A673 (cell line): ENCODE data around the gene AQP12B. TPM values are rescaled to one million over a fixed set of nuclear protein-coding genes. Genes with fewer than 3 reads are reported as not detected.

ENCODE experiments used
- BruUV-seq: library from RNA; stranded (reverse); fragments of 400-500 nt; replicated peaks from 2 replicates; lab custom pipeline; 2021; lab: Mats Ljungman, UMichigan
- CTCF ChIA-PET: fragments of 300-600 bp; sonication (Branson Sonifier 250); formaldehyde crosslinking; loops from one replicate; lab custom pipeline; 2022; ENCODE audit warnings: antibody characterized with exemption; lab: Charles Lee
- POLR2A ChIA-PET: fragments of 300-600 bp; sonication (Branson Sonifier 250); formaldehyde crosslinking; loops from one replicate; lab custom pipeline; 2022; ENCODE audit warnings: antibody characterized with exemption; ENCODE audit not compliant: low non-redundant PET; lab: Charles Lee
- DNase-seq: peaks from one replicate; pipeline ENCODE4 v3.0.0-alpha.2; 2015; ENCODE audit warnings: low spot score
- H3K27ac ChIP-seq: fragments of 200-600 bp; sonication (generic); 2 replicates; pipeline ENCODE4 v1.5.1; 2016; ENCODE audit warnings: mixed run types, low read depth, mild to moderate bottlenecking, mixed read lengths, antibody characterized with exemption, low read length; ENCODE audit not compliant: poor library complexity, severe bottlenecking
- H3K27me3 ChIP-seq: fragments of 200-600 bp; sonication (generic); replicated peaks from 2 replicates; pipeline ENCODE4 v1.6.1; 2017; ENCODE audit warnings: mixed run types, low read depth, mild to moderate bottlenecking, mixed read lengths, antibody characterized with exemption, low read length; ENCODE audit not compliant: insufficient read depth, poor library complexity
- H3K36me3 ChIP-seq: fragments of 200-600 bp; sonication (generic); 2 replicates; pipeline ENCODE4 v1.6.1; 2016; ENCODE audit warnings: mixed run types, mild to moderate bottlenecking, mixed read lengths, antibody characterized with exemption, low read length; ENCODE audit not compliant: insufficient read depth, poor library complexity, severe bottlenecking
- H3K4me1 ChIP-seq: fragments of 200-600 bp; sonication (generic); 2 replicates; pipeline ENCODE4 v1.6.1; 2017; ENCODE audit warnings: mixed run types, mild to moderate bottlenecking, mixed read lengths, antibody characterized with exemption, low read length; ENCODE audit not compliant: insufficient read depth, poor library complexity, severe bottlenecking
- H3K4me3 ChIP-seq: fragments of 200-600 bp; sonication (generic); 2 replicates; pipeline ENCODE4 v1.5.1; 2016; ENCODE audit warnings: low read depth, mixed run types, mild to moderate bottlenecking, mixed read lengths, low read length; ENCODE audit not compliant: poor library complexity, severe bottlenecking
- H3K9me3 ChIP-seq: fragments of 200-600 bp; sonication (generic); 2 replicates; pipeline ENCODE4 v1.6.1; 2016; ENCODE audit warnings: mixed run types, low read depth, mild to moderate bottlenecking, mixed read lengths, antibody characterized with exemption, low read length; ENCODE audit not compliant: poor library complexity, severe bottlenecking
- CTCF ChIP-seq: fragments of 300-800, 200-600 bp; sonication (generic); conservative IDR thresholded peaks from 2 replicates; pipeline ENCODE4 v1.5.1; 2017; ENCODE audit warnings: low read depth, mild to moderate bottlenecking, antibody characterized with exemption, low read length, moderate library complexity, mixed read lengths
- EZH2 ChIP-seq: fragments of 200-600 bp; sonication (generic); IDR thresholded peaks from 2 replicates; pipeline ENCODE4 v1.6.1; 2017; ENCODE audit warnings: borderline replicate concordance, low read depth, mild to moderate bottlenecking, mixed read lengths, antibody characterized with exemption, low read length; ENCODE audit not compliant: poor library complexity, severe bottlenecking
- intact Hi-C: fragments of 100-400 bp; cut with micrococcal nuclease; formaldehyde crosslinking; loops from one replicate; pipeline ENCODE4 v1.10.0; 2022; ENCODE audit not compliant: unreplicated experiment
- total RNA-seq: library from RNA; stranded (reverse); gene quantifications from 2 replicates; pipeline ENCODE4 v1.2.3, GENCODE V29; 2021

AQP12B gene
- total RNA-seq, 1 experiment from 2014 or later: not detected

- no peaks in the 10 kb centered on the region for H3K4me1 ChIP-seq
- H3K4me3 ChIP-seq: no peak overlapping the region
- intact Hi-C loops: no loop called here
- no peak for DNase-seq
- no TSS peak for BruUV-seq
- no peaks in the 10 kb centered on the region for H3K9me3 ChIP-seq
- CTCF ChIA-PET: no interaction called here
- POLR2A ChIA-PET: no interaction called here
- peaks cover 40% of the 10 kb centered on the region for H3K36me3 ChIP-seq
- H3K27ac ChIP-seq: no peak overlapping the region
- no peaks in the 10 kb centered on the region for H3K27me3 ChIP-seq
- TF ChIP-seq EZH2 (no peak), CTCF (no peak)
Observed at GRCh38 chr2:240718896-240719490, 36.3 kb upstream of the AQP12B start.

- no peaks in the 10 kb centered on the region for H3K4me1 ChIP-seq
- H3K9me3 ChIP-seq: no peaks in the 10 kb centered on the region
- no peak overlapping the region for H3K4me3 ChIP-seq
- intact Hi-C loops: no loop called here
- no peak for DNase-seq
- H3K27ac ChIP-seq: no peak overlapping the region
- H3K27me3 ChIP-seq: no peaks in the 10 kb centered on the region
- ChIA-PET CTCF (no interaction called here), POLR2A (no interaction called here)
- peaks cover 36% of the 10 kb centered on the region for H3K36me3 ChIP-seq
- TF ChIP-seq CTCF (no peak), EZH2 (no peak)
- no TSS peak for BruUV-seq
Observed at GRCh38 chr2:240717681-240718581, 35.2 kb upstream of the AQP12B start.

GRCh38 chr2:240717181-240717641 lies 34.5 kb upstream of the AQP12B start:
- ChIA-PET POLR2A (no interaction called here), CTCF (no interaction called here)
- Histone ChIP-seq H3K4me3 (no peak overlapping the region), H3K4me1 (no peaks in the 10 kb centered on the region), H3K27me3 (no peaks in the 10 kb centered on the region), H3K9me3 (no peaks in the 10 kb centered on the region), H3K36me3 (peaks cover 32% of the 10 kb centered on the region), H3K27ac (no peak overlapping the region)
- TF ChIP-seq CTCF: no peak
- no peak for DNase-seq
- intact Hi-C loops: no loop called here
- BruUV-seq: no TSS peak
